Activated naive CD8-positive, alpha-beta T cell (primary cell): ENCODE results near the gene KAT14.
"Not testable (repeated sequence)": the region's sequence is repeated elsewhere in the genome, so short reads cannot be mapped to it uniquely, and the experiment has no call there.

Experiments used
- H3K27ac Mint-ChIP-seq: one replicate; pipeline ENCODE4 v1.8.0; 2021; ENCODE audit warnings: mixed read lengths
- H3K27me3 Mint-ChIP-seq: one replicate; pipeline ENCODE4 v1.8.0; 2021; ENCODE audit warnings: mixed read lengths
- H3K36me3 Mint-ChIP-seq: one replicate; pipeline ENCODE4 v1.8.0; 2021; ENCODE audit warnings: mixed read lengths
- H3K4me1 Mint-ChIP-seq: one replicate; pipeline ENCODE4 v1.8.0; 2021; ENCODE audit warnings: low read depth, mixed read lengths
- H3K4me3 Mint-ChIP-seq: one replicate; pipeline ENCODE4 v1.8.0; 2021; ENCODE audit warnings: mild to moderate bottlenecking, mixed read lengths
- H3K9me3 Mint-ChIP-seq: one replicate; pipeline ENCODE4 v1.8.0; 2021; ENCODE audit warnings: low read depth, mixed read lengths

KAT14 gene

GRCh38 chr20:18180815-18181214, 43.2 kb downstream of the KAT14 start:
- Mint-ChIP-seq H3K27me3 (no peaks in the 10 kb centered on the region), H3K4me3 (no peak overlapping the region), H3K9me3 (no peaks in the 10 kb centered on the region), H3K36me3 (peaks cover 25% of the 10 kb centered on the region), H3K27ac (no peak overlapping the region), H3K4me1 (peaks cover 2% of the 10 kb centered on the region)

GRCh38 chr20:18187020-18187419, 49.4 kb downstream of the KAT14 start:
- no peaks in the 10 kb centered on the region for H3K27me3 Mint-ChIP-seq
- no peak overlapping the region for H3K27ac Mint-ChIP-seq
- no peaks in the 10 kb centered on the region for H3K9me3 Mint-ChIP-seq
- H3K4me3 Mint-ChIP-seq = no peak overlapping the region
- H3K4me1 Mint-ChIP-seq = peaks cover 10% of the 10 kb centered on the region
- peaks cover 4% of the 10 kb centered on the region for H3K36me3 Mint-ChIP-seq

GRCh38 chr20:18188434-18188833, 50.8 kb downstream of the KAT14 start:
- Mint-ChIP-seq H3K27me3 (no peaks in the 10 kb centered on the region), H3K36me3 (peaks cover 4% of the 10 kb centered on the region), H3K27ac (no peak overlapping the region), H3K4me1 (peaks cover 10% of the 10 kb centered on the region), H3K9me3 (no peaks in the 10 kb centered on the region), H3K4me3 (no peak overlapping the region)

GRCh38 chr20:18190338-18191233, 52.9 kb downstream of the KAT14 start:
- Mint-ChIP-seq H3K36me3 (no peaks in the 10 kb centered on the region), H3K9me3 (no peaks in the 10 kb centered on the region), H3K27me3 (no peaks in the 10 kb centered on the region), H3K4me1 (peaks cover 10% of the 10 kb centered on the region), H3K27ac (peak overlapping the region; percentile 54), H3K4me3 (no peak overlapping the region)

- Mint-ChIP-seq H3K36me3 (no peaks in the 10 kb centered on the region), H3K27ac (no peak overlapping the region), H3K9me3 (no peaks in the 10 kb centered on the region), H3K4me3 (no peak overlapping the region), H3K27me3 (no peaks in the 10 kb centered on the region), H3K4me1 (peaks cover 10% of the 10 kb centered on the region)
Measured at GRCh38 chr20:18191306-18191705, 53.6 kb downstream of the KAT14 start.

GRCh38 chr20:18194461-18194860, 56.8 kb downstream of the KAT14 start:
- H3K4me1 Mint-ChIP-seq, H3K36me3 Mint-ChIP-seq, H3K9me3 Mint-ChIP-seq, H3K4me3 Mint-ChIP-seq, H3K27me3 Mint-ChIP-seq, H3K27ac Mint-ChIP-seq: not testable (repeated sequence)

GRCh38 chr20:18195931-18196330, 58.3 kb downstream of the KAT14 start:
- Mint-ChIP-seq H3K4me3 (no peak overlapping the region), H3K27me3 (no peaks in the 10 kb centered on the region), H3K4me1 (no peaks in the 10 kb centered on the region), H3K36me3 (peaks cover 4% of the 10 kb centered on the region), H3K27ac (no peak overlapping the region), H3K9me3 (no peaks in the 10 kb centered on the region)

- Mint-ChIP-seq H3K4me3 (no peak overlapping the region), H3K36me3 (peaks cover 16% of the 10 kb centered on the region), H3K27ac (no peak overlapping the region), H3K27me3 (peaks cover 1% of the 10 kb centered on the region), H3K9me3 (no peaks in the 10 kb centered on the region), H3K4me1 (no peaks in the 10 kb centered on the region)
Measured at GRCh38 chr20:18197382-18198070, 59.9 kb downstream of the KAT14 start.

GRCh38 chr20:18202966-18203365, 65.3 kb downstream of the KAT14 start:
- Mint-ChIP-seq H3K27me3 (peaks cover 3% of the 10 kb centered on the region), H3K4me3 (no peak overlapping the region), H3K27ac (no peak overlapping the region), H3K4me1 (no peaks in the 10 kb centered on the region), H3K9me3 (no peaks in the 10 kb centered on the region), H3K36me3 (peaks cover 24% of the 10 kb centered on the region)

- not testable (repeated sequence) for H3K27ac Mint-ChIP-seq, H3K27me3 Mint-ChIP-seq, H3K9me3 Mint-ChIP-seq, H3K4me3 Mint-ChIP-seq, H3K4me1 Mint-ChIP-seq
- H3K36me3 Mint-ChIP-seq = peaks cover 24% of the 10 kb centered on the region
Measured at GRCh38 chr20:18203700-18204099, 66.0 kb downstream of the KAT14 start.

GRCh38 chr20:18213002-18213401, 75.3 kb downstream of the KAT14 start:
- Mint-ChIP-seq H3K4me1 (no peaks in the 10 kb centered on the region), H3K9me3 (no peaks in the 10 kb centered on the region), H3K36me3 (no peaks in the 10 kb centered on the region), H3K27ac (no peak overlapping the region), H3K27me3 (no peaks in the 10 kb centered on the region), H3K4me3 (no peak overlapping the region)

- H3K4me1 Mint-ChIP-seq = no peaks in the 10 kb centered on the region
- no peaks in the 10 kb centered on the region for H3K36me3 Mint-ChIP-seq
- no peaks in the 10 kb centered on the region for H3K9me3 Mint-ChIP-seq
- H3K27ac Mint-ChIP-seq = no peak overlapping the region
- no peaks in the 10 kb centered on the region for H3K27me3 Mint-ChIP-seq
- H3K4me3 Mint-ChIP-seq = no peak overlapping the region
Measured at GRCh38 chr20:18215566-18215965, 77.9 kb downstream of the KAT14 start.

- Mint-ChIP-seq H3K4me3 (no peak overlapping the region), H3K27ac (no peak overlapping the region), H3K27me3 (no peaks in the 10 kb centered on the region), H3K4me1 (no peaks in the 10 kb centered on the region), H3K36me3 (no peaks in the 10 kb centered on the region), H3K9me3 (no peaks in the 10 kb centered on the region)
Measured at GRCh38 chr20:18218280-18218679, 80.6 kb downstream of the KAT14 start.

- Mint-ChIP-seq H3K9me3 (no peaks in the 10 kb centered on the region), H3K4me3 (no peak overlapping the region), H3K36me3 (no peaks in the 10 kb centered on the region), H3K27ac (no peak overlapping the region), H3K27me3 (no peaks in the 10 kb centered on the region), H3K4me1 (no peaks in the 10 kb centered on the region)
Measured at GRCh38 chr20:18223409-18223808, 85.7 kb downstream of the KAT14 start.

GRCh38 chr20:18224968-18225568, 87.4 kb downstream of the KAT14 start:
- Mint-ChIP-seq H3K36me3 (no peaks in the 10 kb centered on the region), H3K9me3 (no peaks in the 10 kb centered on the region), H3K27me3 (no peaks in the 10 kb centered on the region), H3K4me1 (no peaks in the 10 kb centered on the region), H3K27ac (no peak overlapping the region), H3K4me3 (no peak overlapping the region)
